Measurements from ENCODE around the gene MICALL1. TPM values are rescaled to one million over a fixed set of nuclear protein-coding genes. Genes with fewer than 3 reads are reported as not detected.
A peak's percentile ranks its signal among the peaks of the same experiment; 100 is the strongest.

Gene MICALL1
- total RNA-seq, 1 donor from 2014 or later, result 65.5 TPM

DNA sequence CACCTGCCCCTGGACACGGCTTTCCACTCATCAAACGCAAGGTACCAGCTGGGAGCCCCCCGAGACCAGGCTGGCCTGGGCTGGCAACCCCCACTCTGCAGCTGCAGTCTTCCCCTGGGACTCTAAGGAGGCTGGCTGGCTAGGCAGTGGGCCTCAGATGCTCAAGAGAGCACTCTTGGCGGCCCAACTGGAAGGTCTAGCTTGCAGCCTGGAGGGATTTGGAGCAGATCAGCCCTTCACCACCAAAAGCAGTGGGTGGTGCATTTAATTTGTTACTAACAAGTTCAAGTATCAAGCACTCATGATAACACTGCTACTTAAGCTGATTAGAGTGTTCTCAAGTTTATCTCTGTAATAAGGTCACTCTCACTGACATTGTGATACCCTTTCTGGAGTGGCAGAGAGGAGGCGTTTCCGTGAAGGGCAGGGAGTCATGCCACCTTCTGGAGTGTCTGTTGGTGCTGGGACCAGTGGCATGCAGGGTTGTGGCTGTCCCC lies 25.8 kb downstream of the MICALL1 start:
- Mint-ChIP-seq H3K36me3 (ENCODE audit: low read depth) (peaks cover 27% of the 10 kb centered on the region), H3K4me3 (ENCODE audit: unreplicated experiment) (no peak overlapping the region), H3K4me1 (ENCODE audit: low read depth) (peaks cover 36% of the 10 kb centered on the region), H3K27ac (ENCODE audit: unreplicated experiment) (no peak overlapping the region), H3K27me3 (ENCODE audit: low read depth) (no peaks in the 10 kb centered on the region), H3K9me3 (ENCODE audit: low read depth) (no peaks in the 10 kb centered on the region)
- no peak for DNase-seq (ENCODE audit: low spot score)
- TF ChIP-seq, protein P1, sequence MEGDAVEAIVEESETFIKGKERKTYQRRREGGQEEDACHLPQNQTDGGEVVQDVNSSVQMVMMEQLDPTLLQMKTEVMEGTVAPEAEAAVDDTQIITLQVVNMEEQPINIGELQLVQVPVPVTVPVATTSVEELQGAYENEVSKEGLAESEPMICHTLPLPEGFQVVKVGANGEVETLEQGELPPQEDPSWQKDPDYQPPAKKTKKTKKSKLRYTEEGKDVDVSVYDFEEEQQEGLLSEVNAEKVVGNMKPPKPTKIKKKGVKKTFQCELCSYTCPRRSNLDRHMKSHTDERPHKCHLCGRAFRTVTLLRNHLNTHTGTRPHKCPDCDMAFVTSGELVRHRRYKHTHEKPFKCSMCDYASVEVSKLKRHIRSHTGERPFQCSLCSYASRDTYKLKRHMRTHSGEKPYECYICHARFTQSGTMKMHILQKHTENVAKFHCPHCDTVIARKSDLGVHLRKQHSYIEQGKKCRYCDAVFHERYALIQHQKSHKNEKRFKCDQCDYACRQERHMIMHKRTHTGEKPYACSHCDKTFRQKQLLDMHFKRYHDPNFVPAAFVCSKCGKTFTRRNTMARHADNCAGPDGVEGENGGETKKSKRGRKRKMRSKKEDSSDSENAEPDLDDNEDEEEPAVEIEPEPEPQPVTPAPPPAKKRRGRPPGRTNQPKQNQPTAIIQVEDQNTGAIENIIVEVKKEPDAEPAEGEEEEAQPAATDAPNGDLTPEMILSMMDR (IDR thresholded peaks at IDR 0.05), result no peak

DNA sequence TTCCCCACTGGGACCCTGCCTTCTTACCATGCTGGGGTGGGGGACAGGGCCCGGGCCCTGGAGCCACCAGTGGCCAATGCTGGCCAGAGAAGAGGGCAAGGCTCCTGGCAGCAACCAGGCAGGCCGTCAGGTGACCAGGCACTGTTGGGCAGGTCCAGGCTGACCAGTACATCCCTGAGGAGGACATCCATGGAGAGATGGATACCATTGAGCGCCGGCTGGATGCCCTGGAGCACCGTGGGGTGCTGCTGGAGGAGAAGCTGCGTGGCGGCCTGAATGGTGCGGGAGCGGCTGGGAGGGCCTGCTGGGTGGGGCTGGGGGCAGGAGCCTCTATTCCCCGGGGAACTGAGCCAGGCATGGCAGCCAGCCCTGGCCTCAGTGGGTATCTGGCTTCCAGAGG lies 26.3 kb downstream of the MICALL1 start:
- Mint-ChIP-seq H3K27me3 (ENCODE audit: low read depth) (no peaks in the 10 kb centered on the region), H3K27ac (ENCODE audit: unreplicated experiment) (no peak overlapping the region), H3K4me3 (ENCODE audit: unreplicated experiment) (no peak overlapping the region), H3K4me1 (ENCODE audit: low read depth) (peaks cover 36% of the 10 kb centered on the region), H3K9me3 (ENCODE audit: low read depth) (no peaks in the 10 kb centered on the region), H3K36me3 (ENCODE audit: low read depth) (peaks cover 27% of the 10 kb centered on the region)
- DNase-seq (ENCODE audit: low spot score), result no peak
- TF ChIP-seq, protein P1 (IDR thresholded peaks at IDR 0.05), result no peak

DNA sequence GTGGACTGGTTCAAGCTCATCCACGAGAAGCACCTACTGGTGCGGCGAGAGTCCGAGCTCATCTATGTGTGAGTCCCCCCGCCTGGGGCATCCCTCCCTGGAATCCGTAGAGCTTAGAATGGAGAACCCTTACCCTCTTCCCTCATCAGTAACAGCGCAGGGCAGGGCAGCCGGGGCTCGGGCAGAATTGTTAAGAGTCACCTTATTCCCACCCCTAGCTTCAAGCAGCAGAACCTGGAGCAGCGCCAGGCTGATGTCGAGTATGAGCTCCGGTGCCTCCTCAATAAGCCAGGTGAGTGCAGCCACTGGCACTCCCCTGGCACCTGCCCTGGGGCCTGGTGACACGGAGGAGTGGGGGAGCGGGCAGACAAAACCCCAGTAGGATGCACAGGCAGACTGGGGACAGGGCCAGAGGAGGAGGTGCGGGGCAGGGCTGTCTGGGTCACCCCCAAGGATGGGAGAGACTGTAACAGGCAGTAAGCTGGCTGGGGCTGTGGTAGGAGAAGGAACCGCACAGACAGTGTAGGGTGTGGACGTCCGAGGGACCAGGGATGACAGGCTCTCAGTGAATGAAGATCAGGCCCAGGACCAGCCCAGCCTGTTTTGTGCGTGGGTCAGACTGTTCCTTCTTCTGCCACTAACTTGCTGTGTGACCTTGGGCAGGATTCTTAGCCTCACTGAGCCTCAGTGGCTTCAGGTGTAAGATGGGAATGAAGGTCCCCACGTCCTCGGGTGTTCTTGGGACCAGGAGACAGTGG lies 26.9 kb downstream of the MICALL1 start:
- Mint-ChIP-seq H3K9me3 (ENCODE audit: low read depth) (no peaks in the 10 kb centered on the region), H3K27ac (ENCODE audit: unreplicated experiment) (peak overlapping the region; percentile 97), H3K36me3 (ENCODE audit: low read depth) (peaks cover 28% of the 10 kb centered on the region), H3K27me3 (ENCODE audit: low read depth) (no peaks in the 10 kb centered on the region), H3K4me3 (ENCODE audit: unreplicated experiment) (no peak overlapping the region), H3K4me1 (ENCODE audit: low read depth) (peaks cover 36% of the 10 kb centered on the region)
- TF ChIP-seq, protein P1 (IDR thresholded peaks at IDR 0.05), result no peak
- peak; percentile 90 for DNase-seq (ENCODE audit: low spot score)

DNA sequence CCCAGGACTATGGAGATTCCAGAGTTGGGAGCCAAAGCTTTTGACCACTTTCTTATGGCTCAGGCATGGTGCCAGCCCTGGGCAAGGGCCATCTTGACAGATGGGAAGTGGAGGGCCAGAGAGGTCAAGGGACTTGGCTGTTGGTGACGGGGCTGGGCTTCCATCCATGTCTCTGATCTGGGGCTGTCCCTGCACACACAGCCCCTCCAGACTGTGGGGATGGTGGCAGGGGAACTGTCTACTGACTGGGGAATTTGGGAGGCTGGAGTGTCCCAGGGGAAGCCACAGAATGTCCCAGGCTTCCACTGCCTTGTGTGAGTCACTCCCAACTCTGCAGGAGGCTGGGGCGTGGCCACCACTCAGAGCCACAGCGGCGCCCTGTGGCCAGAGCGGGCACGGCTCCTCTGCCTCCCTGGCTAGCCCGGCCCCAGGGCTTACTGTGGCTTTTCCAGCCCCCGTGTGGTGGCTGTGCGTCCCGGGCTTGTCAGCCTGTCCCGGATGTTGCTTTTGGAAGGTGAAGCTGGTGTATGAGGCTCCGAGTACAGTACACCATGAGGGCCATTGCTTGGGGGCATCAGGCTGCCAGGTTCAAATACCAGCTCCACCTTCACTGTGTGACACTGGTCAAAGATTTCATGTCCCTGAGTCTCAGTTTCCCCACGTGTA lies 27.7 kb downstream of the MICALL1 start:
- peak; percentile 96 for DNase-seq (ENCODE audit: low spot score)
- H3K9me3 Mint-ChIP-seq (ENCODE audit: low read depth), result no peaks in the 10 kb centered on the region
- TF ChIP-seq, protein P1 (IDR thresholded peaks at IDR 0.05), result peak; percentile 97
- H3K4me1 Mint-ChIP-seq (ENCODE audit: low read depth), result peaks cover 36% of the 10 kb centered on the region
- peak overlapping the region; percentile 97 for H3K27ac Mint-ChIP-seq (ENCODE audit: unreplicated experiment)
- H3K27me3 Mint-ChIP-seq (ENCODE audit: low read depth), result no peaks in the 10 kb centered on the region
- no peak overlapping the region for H3K4me3 Mint-ChIP-seq (ENCODE audit: unreplicated experiment)
- peaks cover 24% of the 10 kb centered on the region for H3K36me3 Mint-ChIP-seq (ENCODE audit: low read depth)

DNA sequence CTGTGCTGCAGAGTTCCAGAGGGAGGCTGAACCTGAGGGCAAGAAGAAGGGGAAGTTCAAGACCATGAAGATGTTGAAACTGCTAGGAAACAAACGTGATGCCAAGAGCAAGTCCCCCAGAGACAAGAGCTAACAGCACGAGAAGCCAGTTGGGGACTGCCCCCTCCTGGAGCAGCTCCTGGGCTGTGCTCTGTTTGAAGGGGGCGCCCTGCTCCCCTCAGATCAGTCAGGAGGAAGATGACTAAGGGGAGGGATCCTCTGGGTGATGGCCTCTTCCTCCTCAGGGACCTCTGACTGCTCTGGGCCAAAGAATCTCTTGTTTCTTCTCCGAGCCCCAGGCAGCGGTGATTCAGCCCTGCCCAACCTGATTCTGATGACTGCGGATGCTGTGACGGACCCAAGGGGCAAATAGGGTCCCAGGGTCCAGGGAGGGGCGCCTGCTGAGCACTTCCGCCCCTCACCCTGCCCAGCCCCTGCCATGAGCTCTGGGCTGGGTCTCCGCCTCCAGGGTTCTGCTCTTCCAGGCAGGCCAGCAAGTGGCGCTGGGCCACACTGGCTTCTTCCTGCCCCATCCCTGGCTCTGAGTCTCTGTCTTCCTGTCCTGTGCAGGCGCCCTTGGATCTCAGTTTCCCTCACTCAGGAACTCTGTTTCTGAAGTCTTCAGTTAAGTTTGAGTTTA lies 34.7 kb downstream of the MICALL1 start:
- Mint-ChIP-seq H3K4me3 (ENCODE audit: unreplicated experiment) (no peak overlapping the region), H3K9me3 (ENCODE audit: low read depth) (no peaks in the 10 kb centered on the region), H3K4me1 (ENCODE audit: low read depth) (no peaks in the 10 kb centered on the region), H3K27me3 (ENCODE audit: low read depth) (no peaks in the 10 kb centered on the region), H3K27ac (ENCODE audit: unreplicated experiment) (no peak overlapping the region), H3K36me3 (ENCODE audit: low read depth) (peaks cover 30% of the 10 kb centered on the region)
- no peak for DNase-seq (ENCODE audit: low spot score)
- TF ChIP-seq, protein P1 (IDR thresholded peaks at IDR 0.05), result no peak

All from chondrocyte (in vitro differentiated cells).